GM21381 (cell line): ENCODE measurements around the gene CHST8.
"Not testable (repeated sequence)": the region's sequence is repeated elsewhere in the genome, so short reads cannot be mapped to it uniquely, and the experiment has no call there.

Experiments
- ATAC-seq: cut with Tn5 transposase; IDR thresholded peaks from one replicate; pipeline ENCODE4 v1.9.1; 2021; ENCODE audit warnings: mild to moderate bottlenecking, moderate library complexity; ENCODE audit not compliant: unreplicated experiment

CHST8 gene

GRCh38 chr19:33805840-33806433 is 184.2 kb downstream of the CHST8 start:
- no peak for ATAC-seq

GRCh38 chr19:33806434-33806881 is 184.7 kb downstream of the CHST8 start:
- ATAC-seq, result no peak

GRCh38 chr19:33808399-33808798 is 186.6 kb downstream of the CHST8 start:
- ATAC-seq, result no peak

DNA sequence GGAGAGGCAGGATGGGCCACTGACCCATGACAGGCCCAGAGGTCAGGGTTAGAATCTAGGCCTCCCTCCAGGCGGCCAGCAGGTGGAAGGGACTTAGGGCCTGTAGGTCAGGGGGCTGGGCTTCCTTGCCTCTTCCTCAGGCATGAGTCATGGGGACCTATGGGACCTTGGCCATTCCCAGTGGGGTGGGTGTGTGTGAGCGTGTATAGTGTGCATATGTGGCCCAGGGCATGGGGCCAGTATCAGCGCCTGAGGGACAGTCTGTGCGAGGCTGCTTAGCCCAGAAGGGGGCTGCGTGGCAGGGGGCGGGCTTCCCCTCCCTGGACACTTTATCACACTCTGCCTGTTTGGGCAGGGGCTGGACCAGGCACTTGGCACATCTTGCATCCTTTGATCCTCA is 188.2 kb downstream of the CHST8 start:
- no peak for ATAC-seq

- no peak for ATAC-seq
Observed at GRCh38 chr19:33810821-33811220, 189.1 kb downstream of the CHST8 start.

DNA sequence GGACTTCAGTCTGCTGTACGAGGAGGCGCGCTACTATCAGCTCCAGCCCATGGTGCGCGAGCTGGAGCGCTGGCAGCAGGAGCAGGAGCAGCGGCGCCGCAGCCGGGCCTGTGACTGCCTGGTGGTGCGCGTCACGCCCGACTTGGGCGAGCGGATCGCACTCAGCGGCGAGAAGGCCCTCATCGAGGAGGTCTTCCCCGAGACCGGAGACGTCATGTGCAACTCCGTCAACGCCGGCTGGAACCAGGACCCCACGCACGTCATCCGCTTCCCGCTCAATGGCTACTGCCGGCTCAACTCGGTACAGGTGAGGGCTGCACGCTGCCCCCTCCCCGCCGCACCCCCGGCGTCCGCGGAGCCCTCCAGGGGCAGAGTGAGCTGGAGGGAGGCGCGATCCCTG is 189.5 kb downstream of the CHST8 start:
- ATAC-seq, result no peak

GRCh38 chr19:33811736-33812387 is 190.1 kb downstream of the CHST8 start:
- no peak for ATAC-seq

DNA sequence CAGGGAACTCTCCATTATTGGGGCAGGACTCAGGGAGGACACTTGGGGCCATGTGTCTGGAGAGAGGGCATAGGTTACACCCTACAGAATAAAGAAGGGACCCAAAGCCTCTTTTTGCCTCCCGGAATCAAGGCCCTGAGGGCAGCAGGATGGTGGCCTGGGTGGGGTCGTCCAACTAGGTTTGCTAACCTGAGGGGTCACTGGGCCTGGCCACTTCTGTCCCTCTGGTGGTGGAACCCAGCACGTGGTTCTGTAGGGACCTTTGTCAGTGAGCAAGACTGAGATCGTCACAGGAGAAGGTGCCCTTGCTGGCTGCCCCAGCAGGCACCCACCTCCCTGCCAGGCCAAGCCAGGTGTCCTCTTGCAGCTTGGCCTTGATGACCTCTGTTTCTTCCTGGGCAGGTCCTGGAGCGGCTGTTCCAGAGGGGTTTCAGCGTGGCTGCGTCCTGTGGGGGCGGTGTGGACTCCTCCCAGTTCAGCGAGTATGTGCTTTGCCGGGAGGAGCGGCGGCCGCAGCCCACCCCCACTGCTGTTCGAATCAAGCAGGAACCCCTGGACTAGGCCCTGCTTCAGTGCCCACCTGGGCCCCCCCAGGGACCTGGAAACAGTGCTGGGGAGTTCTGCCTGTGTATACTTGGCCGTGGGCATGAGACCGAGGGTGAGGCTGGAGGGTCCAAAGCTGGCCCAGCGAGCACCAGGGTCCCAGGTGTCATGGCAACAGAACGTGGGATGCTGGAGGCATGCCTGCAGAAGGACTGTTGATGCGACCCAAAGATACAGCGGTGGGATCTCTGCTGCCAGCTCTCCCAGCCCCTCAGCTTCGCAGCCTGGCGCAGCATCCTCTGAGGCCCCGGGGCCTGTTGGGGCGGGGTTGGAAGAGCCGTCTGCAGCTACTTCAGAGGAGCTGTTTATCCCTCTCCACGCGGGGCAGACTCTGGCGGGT is 190.9 kb downstream of the CHST8 start:
- ATAC-seq, result no peak

- no peak for ATAC-seq
Observed at GRCh38 chr19:33813391-33814101, 191.8 kb downstream of the CHST8 start.

- no peak for ATAC-seq
Observed at GRCh38 chr19:33814181-33815165, 192.7 kb downstream of the CHST8 start.

GRCh38 chr19:33815380-33816340 is 193.9 kb downstream of the CHST8 start:
- no peak for ATAC-seq

DNA sequence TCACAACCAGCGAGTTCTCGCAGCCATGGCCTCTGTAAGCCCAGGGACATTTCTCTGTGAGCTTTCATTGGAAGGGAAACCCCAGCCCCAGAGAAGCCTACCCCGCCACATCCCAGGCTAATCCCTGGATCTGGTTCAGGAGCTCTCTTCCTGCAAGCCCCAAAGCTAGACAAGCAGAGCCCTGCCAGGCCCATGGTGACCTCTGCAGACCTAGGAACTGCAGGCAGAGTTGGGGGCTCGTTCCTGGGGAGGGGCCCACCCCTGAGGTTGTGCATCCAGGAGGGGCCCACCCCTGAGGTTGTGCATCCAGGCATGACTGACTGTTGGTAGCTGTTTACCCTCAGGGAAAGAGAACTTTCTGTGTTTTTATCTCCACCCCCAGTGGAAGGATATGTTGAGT is 196.7 kb downstream of the CHST8 start:
- no peak for ATAC-seq

DNA sequence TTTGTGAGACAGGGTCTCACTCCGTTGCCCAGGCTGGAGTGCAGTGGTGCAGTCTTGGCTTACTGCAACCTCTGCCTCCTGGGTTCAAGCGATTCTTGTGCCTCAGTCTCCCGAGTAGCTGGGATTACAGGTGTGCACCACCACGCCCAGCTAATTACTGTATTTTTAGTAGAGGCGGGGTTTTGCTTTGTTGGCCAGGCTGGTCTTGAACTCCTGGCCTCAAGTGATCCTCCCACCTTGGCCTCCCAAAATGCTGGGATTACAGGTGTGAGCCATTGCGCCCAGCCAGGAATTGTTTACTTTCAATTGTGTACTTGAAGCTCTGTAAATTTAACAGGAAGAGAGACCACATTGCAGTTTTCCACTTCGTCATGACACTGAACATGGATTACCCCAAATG is 197.3 kb downstream of the CHST8 start:
- not testable (repeated sequence) for ATAC-seq

DNA sequence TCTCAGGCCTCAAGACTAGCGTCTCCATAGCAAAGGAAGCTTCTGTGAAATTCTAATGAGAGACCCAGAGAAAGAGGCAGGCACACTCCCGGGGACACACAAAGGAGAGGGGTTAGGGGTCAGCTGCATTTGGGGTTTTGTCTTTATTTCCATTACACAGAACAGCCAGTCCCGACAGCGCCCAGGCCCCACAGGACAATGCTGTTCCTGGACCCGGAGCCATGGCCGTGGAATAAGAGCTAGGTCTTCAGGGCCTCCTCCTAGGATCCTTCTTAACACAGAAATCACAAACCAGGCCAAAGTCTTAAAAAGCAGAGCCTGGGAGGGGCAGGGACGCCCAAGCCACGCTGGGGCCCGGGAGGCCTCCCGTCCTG is 197.7 kb downstream of the CHST8 start:
- ATAC-seq, result no peak

DNA sequence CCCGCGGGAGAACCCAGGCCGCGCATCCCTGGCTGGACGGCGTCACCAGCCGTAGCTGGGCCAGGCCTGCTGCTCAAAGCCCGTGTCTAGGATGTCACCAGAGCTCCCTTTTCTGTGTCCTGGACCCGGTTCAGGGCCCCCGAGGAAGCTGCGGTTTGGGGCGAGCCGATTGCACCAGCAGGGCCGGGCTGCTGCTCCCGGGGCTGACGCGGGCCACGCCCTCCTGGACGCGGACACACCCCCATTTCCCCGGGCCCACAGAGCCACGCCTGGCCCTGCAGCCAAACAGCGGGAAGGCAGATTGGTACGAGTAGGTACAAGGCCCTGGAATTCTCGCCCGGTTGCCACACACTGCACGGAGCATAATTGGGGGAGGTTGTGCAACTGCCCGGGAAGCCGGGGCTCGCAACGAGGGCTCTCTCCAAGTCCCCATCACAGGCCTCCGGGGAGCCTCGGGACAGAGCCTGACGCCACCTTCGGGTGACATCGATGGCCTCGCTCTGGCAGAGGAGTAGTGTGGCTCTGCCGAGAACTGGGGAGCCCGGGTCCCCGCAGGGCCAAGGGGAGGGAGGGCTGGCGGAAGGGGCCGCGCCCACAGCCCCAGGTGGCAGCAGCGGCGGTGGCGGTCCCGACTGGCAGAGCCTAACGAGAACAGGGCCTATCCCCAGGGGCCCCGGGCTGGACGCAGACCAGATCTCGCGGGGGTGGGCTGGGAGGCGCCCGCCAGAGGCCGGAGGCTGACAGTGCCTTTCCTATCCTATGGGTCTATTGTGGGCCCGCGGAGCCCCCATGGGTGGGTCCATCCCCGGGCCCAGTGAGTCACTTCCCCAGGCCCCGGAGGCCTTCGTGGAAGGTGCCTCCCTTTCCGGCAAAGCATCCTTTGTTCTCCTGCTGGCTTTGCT is 198.4 kb downstream of the CHST8 start:
- ATAC-seq, result peak; percentile 79

GRCh38 chr19:33821871-33822270 is 200.1 kb downstream of the CHST8 start:
- no peak for ATAC-seq
